ENCODE results near the gene SEMA6B. TPM values are rescaled to one million over a fixed set of nuclear protein-coding genes. Genes with fewer than 3 reads are reported as not detected.

The SEMA6B gene, protein sequence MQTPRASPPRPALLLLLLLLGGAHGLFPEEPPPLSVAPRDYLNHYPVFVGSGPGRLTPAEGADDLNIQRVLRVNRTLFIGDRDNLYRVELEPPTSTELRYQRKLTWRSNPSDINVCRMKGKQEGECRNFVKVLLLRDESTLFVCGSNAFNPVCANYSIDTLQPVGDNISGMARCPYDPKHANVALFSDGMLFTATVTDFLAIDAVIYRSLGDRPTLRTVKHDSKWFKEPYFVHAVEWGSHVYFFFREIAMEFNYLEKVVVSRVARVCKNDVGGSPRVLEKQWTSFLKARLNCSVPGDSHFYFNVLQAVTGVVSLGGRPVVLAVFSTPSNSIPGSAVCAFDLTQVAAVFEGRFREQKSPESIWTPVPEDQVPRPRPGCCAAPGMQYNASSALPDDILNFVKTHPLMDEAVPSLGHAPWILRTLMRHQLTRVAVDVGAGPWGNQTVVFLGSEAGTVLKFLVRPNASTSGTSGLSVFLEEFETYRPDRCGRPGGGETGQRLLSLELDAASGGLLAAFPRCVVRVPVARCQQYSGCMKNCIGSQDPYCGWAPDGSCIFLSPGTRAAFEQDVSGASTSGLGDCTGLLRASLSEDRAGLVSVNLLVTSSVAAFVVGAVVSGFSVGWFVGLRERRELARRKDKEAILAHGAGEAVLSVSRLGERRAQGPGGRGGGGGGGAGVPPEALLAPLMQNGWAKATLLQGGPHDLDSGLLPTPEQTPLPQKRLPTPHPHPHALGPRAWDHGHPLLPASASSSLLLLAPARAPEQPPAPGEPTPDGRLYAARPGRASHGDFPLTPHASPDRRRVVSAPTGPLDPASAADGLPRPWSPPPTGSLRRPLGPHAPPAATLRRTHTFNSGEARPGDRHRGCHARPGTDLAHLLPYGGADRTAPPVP
- 0.41 to 1.1 TPM (median 1.1 TPM) in 3 replicates for polyA plus RNA-seq
- polyA plus RNA-seq (2011; ENCODE audit: low read depth) = not detected
- polyA plus RNA-seq (2011; cell fraction: cytosol; rRNA removed) = 0.41 and 1.4 TPM in 2 replicates
- polyA plus RNA-seq (2011; cell fraction: nucleus; rRNA removed) = 0.97 and 2.1 TPM in 2 replicates
- polyA plus RNA-seq (2012; ENCODE audit: low replicate concordance) = 0.20 and 1.4 TPM in 2 replicates
- 1.8 to 4.3 TPM (median 2.9 TPM) in 3 replicates for polyA minus RNA-seq
- polyA minus RNA-seq (2011; cell fraction: cytosol; rRNA and poly(A)+ RNA removed) = 2.7 TPM
- polyA minus RNA-seq (2011; cell fraction: nucleus; rRNA and poly(A)+ RNA removed) = 1.6 and 3.0 TPM in 2 replicates

DNA sequence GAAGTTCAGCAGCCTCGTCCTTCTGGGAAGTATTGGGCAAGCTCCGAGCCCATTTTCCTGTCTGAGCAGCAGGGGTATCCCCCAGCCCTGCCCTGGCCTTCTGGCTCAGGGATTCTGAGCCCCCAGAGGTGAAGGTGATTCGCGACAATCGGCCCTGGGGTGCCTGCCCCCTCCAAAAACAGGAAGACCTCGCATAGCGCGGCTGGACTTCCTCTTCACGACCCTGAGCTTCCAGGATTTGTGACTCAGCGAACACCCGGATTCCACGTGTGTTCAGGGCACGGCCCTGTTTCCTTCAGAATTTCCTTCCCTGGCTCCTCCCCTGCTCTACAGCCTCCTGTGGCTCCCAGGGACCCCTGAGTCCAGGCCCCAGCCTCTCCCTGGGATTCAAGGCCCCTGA is at the start of gene SEMA6B:
Gene SEMA6B (minus strand): TSS at position 116 of the 400 bp plus-strand sequence. CDS start 1,227 bp downstream, outside the sequence.
- FAIRE-seq = no peak
- H3K79me2 ChIP-seq (ENCODE audit: control insufficient read depth, insufficient read depth, low read length) = no peaks in the 10 kb centered on the region
- no peak within 1 kb of the TSS for H3K4me3 ChIP-seq (ENCODE audit: control insufficient read depth in 2 of 3, extremely low read depth in 1 of 3, insufficient read depth in 2 of 3, low read depth in 1 of 3, low read length in 3 of 3)
- H4K20me1 ChIP-seq (ENCODE audit: control insufficient read depth, extremely low read depth, insufficient read depth, low read length) = no peaks in the 10 kb centered on the region
- no peaks in the 10 kb centered on the region for H3K9me1 ChIP-seq (ENCODE audit: control insufficient read depth, extremely low read depth, insufficient read depth, low read length)
- dilution Hi-C loops (cut with MboI; ENCODE audit: extremely low pct_ligation_motif_present, low sequenced_read_pairs) = no loop called here
- no peak within 1 kb of the TSS for H3K27ac ChIP-seq (ENCODE audit: control insufficient read depth, insufficient read depth, low read length)
- no peak within 1 kb of the TSS for H3K9ac ChIP-seq (ENCODE audit: control insufficient read depth, extremely low read depth, insufficient read depth, low read length)
- H3K9me3 ChIP-seq (ENCODE audit: control insufficient read depth, low read depth, low read length) = no peaks in the 10 kb centered on the region
- no peak within 1 kb of the TSS for H2AFZ ChIP-seq (ENCODE audit: control insufficient read depth, low read length)
- H3K27me3 ChIP-seq (ENCODE audit: control insufficient read depth, extremely low read depth, insufficient read depth, low read length) = no peaks in the 10 kb centered on the region
- DNase-seq (ENCODE audit: low read depth, low spot score) = no peak
- no peak within 1 kb of the TSS for H3K4me2 ChIP-seq (ENCODE audit: control insufficient read depth, extremely low read depth, insufficient read depth, low read depth, low read length)
- no peaks in the 10 kb centered on the region for H3K4me1 ChIP-seq (ENCODE audit: control insufficient read depth, extremely low read depth, insufficient read depth, low read length)
- H3K36me3 ChIP-seq (ENCODE audit: control insufficient read depth in 2 of 2, extremely low read depth in 1 of 2, insufficient read depth in 2 of 2, low read length in 2 of 2) = no peaks in the 10 kb centered on the region
- no peak for TF ChIP-seq EZH2 (IDR thresholded peaks at IDR 0.05; ENCODE audit: low read length)
- TF ChIP-seq, protein P1, sequence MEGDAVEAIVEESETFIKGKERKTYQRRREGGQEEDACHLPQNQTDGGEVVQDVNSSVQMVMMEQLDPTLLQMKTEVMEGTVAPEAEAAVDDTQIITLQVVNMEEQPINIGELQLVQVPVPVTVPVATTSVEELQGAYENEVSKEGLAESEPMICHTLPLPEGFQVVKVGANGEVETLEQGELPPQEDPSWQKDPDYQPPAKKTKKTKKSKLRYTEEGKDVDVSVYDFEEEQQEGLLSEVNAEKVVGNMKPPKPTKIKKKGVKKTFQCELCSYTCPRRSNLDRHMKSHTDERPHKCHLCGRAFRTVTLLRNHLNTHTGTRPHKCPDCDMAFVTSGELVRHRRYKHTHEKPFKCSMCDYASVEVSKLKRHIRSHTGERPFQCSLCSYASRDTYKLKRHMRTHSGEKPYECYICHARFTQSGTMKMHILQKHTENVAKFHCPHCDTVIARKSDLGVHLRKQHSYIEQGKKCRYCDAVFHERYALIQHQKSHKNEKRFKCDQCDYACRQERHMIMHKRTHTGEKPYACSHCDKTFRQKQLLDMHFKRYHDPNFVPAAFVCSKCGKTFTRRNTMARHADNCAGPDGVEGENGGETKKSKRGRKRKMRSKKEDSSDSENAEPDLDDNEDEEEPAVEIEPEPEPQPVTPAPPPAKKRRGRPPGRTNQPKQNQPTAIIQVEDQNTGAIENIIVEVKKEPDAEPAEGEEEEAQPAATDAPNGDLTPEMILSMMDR (optimal IDR thresholded peaks at IDR 0.05 in 1 of 3, IDR thresholded peaks at IDR 0.05 in 1 of 3, conservative IDR thresholded peaks at IDR 0.05 in 1 of 3; ENCODE audit: extremely low read depth in 1 of 3, insufficient read depth in 2 of 3, low read length in 3 of 3) = no peak

DNA sequence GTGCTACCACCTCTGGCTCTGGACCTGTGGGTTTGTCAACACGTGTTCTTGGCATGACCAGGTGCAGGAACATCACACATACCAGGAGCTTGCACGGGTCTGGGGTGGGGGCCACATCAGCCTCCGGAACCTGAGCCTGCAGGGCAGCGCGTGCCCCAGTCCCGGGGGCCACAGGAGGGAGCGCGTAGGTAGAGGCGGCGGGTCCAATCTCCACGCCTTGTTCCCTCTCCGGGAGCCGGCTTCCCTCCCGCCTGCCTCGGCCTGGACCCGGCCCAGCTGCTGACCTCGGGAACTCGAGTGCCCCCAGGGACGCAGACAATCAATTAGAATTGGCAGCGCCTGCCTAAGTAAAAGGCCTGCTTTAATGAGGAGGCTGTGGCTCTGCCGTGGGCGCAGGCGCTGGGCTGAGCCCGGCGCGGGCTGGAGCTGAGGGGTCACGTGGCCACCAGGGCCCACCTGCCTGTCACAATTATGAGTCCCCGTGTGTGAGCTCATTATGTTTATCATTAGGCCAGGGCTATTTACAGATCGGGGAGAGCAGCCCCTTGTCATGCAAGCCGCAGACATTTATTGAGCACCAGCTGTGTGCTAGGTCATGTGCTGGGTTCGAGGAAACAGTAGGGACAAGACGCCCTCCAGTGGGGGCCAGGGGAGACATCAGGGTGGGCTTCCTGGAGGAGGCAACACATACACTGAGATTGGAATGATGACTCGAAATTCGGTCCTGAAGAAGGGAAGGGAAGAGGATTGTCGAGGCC is 47.6 kb upstream of the SEMA6B start:
- Histone ChIP-seq H3K9me1 (ENCODE audit: control insufficient read depth, extremely low read depth, insufficient read depth, low read length) (no peaks in the 10 kb centered on the region), H3K4me2 (ENCODE audit: control insufficient read depth, extremely low read depth, insufficient read depth, low read depth, low read length) (no peak overlapping the region), H4K20me1 (ENCODE audit: control insufficient read depth, extremely low read depth, insufficient read depth, low read length) (no peaks in the 10 kb centered on the region), H3K36me3 (ENCODE audit: control insufficient read depth in 2 of 2, extremely low read depth in 1 of 2, insufficient read depth in 2 of 2, low read length in 2 of 2) (no peaks in the 10 kb centered on the region), H2AFZ (ENCODE audit: control insufficient read depth, low read length) (peak overlapping the region; percentile 43), H3K4me1 (ENCODE audit: control insufficient read depth, extremely low read depth, insufficient read depth, low read length) (no peaks in the 10 kb centered on the region), H3K4me3 (ENCODE audit: control insufficient read depth in 2 of 3, extremely low read depth in 1 of 3, insufficient read depth in 2 of 3, low read depth in 1 of 3, low read length in 3 of 3) (no peak overlapping the region), H3K27ac (ENCODE audit: control insufficient read depth, insufficient read depth, low read length) (no peak overlapping the region), H3K9ac (ENCODE audit: control insufficient read depth, extremely low read depth, insufficient read depth, low read length) (no peak overlapping the region), H3K9me3 (ENCODE audit: control insufficient read depth, low read depth, low read length) (no peaks in the 10 kb centered on the region), H3K27me3 (ENCODE audit: control insufficient read depth, extremely low read depth, insufficient read depth, low read length) (peaks cover 23% of the 10 kb centered on the region), H3K79me2 (ENCODE audit: control insufficient read depth, insufficient read depth, low read length) (no peaks in the 10 kb centered on the region)
- FAIRE-seq = no peak
- DNase-seq (ENCODE audit: low read depth, low spot score) = no peak
- TF ChIP-seq, protein P1 (optimal IDR thresholded peaks at IDR 0.05 in 1 of 3, IDR thresholded peaks at IDR 0.05 in 1 of 3, conservative IDR thresholded peaks at IDR 0.05 in 1 of 3; ENCODE audit: extremely low read depth in 1 of 3, insufficient read depth in 2 of 3, low read length in 3 of 3) = peak in 1 of 3 experiments; percentile 9
- no peak for TF ChIP-seq EZH2 (IDR thresholded peaks at IDR 0.05; ENCODE audit: low read length)
- dilution Hi-C loops (cut with MboI; ENCODE audit: extremely low pct_ligation_motif_present, low sequenced_read_pairs) = no loop called here

All from keratinocyte (primary cell).